ENCODE results near the gene CFAP68.

DNA sequence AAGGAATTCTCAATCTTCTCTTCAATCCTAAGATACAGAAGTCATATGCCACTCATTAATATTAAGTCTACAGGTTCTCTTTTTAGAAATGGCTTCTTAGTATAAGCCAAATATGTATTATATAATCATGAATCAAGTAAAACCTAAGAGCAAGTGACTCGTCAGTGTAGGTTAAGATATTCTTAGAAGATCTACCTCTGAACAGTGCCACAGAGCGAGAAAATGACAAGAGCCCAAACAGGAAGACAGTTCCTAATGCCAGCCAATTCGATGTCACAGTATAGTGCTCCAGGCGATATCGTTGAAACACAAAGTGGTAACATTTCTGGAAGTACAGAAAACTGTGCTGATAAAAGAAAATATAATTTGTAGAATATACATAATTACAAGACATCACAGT is 41.3 kb upstream of the CFAP68 start:
- TF ChIP-seq, protein P1, sequence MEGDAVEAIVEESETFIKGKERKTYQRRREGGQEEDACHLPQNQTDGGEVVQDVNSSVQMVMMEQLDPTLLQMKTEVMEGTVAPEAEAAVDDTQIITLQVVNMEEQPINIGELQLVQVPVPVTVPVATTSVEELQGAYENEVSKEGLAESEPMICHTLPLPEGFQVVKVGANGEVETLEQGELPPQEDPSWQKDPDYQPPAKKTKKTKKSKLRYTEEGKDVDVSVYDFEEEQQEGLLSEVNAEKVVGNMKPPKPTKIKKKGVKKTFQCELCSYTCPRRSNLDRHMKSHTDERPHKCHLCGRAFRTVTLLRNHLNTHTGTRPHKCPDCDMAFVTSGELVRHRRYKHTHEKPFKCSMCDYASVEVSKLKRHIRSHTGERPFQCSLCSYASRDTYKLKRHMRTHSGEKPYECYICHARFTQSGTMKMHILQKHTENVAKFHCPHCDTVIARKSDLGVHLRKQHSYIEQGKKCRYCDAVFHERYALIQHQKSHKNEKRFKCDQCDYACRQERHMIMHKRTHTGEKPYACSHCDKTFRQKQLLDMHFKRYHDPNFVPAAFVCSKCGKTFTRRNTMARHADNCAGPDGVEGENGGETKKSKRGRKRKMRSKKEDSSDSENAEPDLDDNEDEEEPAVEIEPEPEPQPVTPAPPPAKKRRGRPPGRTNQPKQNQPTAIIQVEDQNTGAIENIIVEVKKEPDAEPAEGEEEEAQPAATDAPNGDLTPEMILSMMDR (IDR thresholded peaks at IDR 0.05), result no peak
- no peak for TF ChIP-seq POLR2A (IDR thresholded peaks at IDR 0.05)

All from uterus (tissue), 2 donors.